Keratinocyte (primary cell): Measurements from ENCODE around the gene KRTAP10-12. TPM values are rescaled to one million over a fixed set of nuclear protein-coding genes. Genes with fewer than 3 reads are reported as not detected.

Experiments
- DNase-seq: peaks from one replicate; pipeline ENCODE4 v3.0.0-alpha.2; 2011; ENCODE audit warnings: low read depth, missing footprints, low spot score
- FAIRE-seq: peaks from 2 replicates; lab custom pipeline; 2011; peaks lifted over from hg19 to GRCh38; lab: Jason Lieb, UNC
- H2AFZ ChIP-seq: 2 replicates; pipeline ENCODE4 v1.6.0; 2012; ENCODE audit warnings: low read length, control low read depth, inconsistent platforms; ENCODE audit not compliant: control insufficient read depth
- H3K27ac ChIP-seq: 2 replicates; pipeline ENCODE4 v1.5.1; 2011; ENCODE audit warnings: low read length; ENCODE audit not compliant: control insufficient read depth, insufficient read depth
- H3K27me3 ChIP-seq: 3 replicates; pipeline ENCODE4 v1.6.0; 2011; ENCODE audit warnings: low read length; ENCODE audit not compliant: control insufficient read depth, insufficient read depth; ENCODE audit errors: extremely low read depth
- H3K36me3 ChIP-seq, 2 experiments: 2 replicates in 1 of 2; 3 replicates in 1 of 2; pipeline ENCODE4 v1.5.1; 2011; ENCODE audit warnings: low read length in 2 of 2, mild to moderate bottlenecking in 1 of 2; ENCODE audit not compliant: control insufficient read depth in 2 of 2, insufficient read depth in 2 of 2; ENCODE audit errors: extremely low read depth in 1 of 2
- H3K4me1 ChIP-seq: 3 replicates; pipeline ENCODE4 v1.5.1; 2011; ENCODE audit warnings: low read length; ENCODE audit not compliant: control insufficient read depth, insufficient read depth; ENCODE audit errors: extremely low read depth
- H3K4me2 ChIP-seq: 3 replicates; pipeline ENCODE4 v1.6.0; 2011; ENCODE audit warnings: low read depth, low read length; ENCODE audit not compliant: control insufficient read depth, insufficient read depth; ENCODE audit errors: extremely low read depth
- H3K4me3 ChIP-seq, 3 experiments: fragments of 200-600 bp in 1 of 3; sonication (generic) in 1 of 3; 2 replicates in 2 of 3; 3 replicates in 1 of 3; pipeline ENCODE4 v1.5.1; 2011 to 2016; ENCODE audit warnings: low read length in 3 of 3, mild to moderate bottlenecking in 3 of 3, control low read depth in 2 of 3, inconsistent platforms in 1 of 3, low read depth in 1 of 3, mixed read lengths in 1 of 3, mixed run types in 1 of 3, moderate library complexity in 1 of 3; ENCODE audit not compliant: control insufficient read depth in 2 of 3, insufficient read depth in 2 of 3; ENCODE audit errors: extremely low read depth in 1 of 3
- H3K79me2 ChIP-seq: 2 replicates; pipeline ENCODE4 v1.6.0; 2012; ENCODE audit warnings: low read length; ENCODE audit not compliant: control insufficient read depth, insufficient read depth
- H3K9ac ChIP-seq: 3 replicates; pipeline ENCODE4 v1.6.0; 2011; ENCODE audit warnings: low read length; ENCODE audit not compliant: control insufficient read depth, insufficient read depth; ENCODE audit errors: extremely low read depth
- H3K9me1 ChIP-seq: 3 replicates; pipeline ENCODE4 v1.6.0; 2011; ENCODE audit warnings: low read length; ENCODE audit not compliant: control insufficient read depth, insufficient read depth; ENCODE audit errors: extremely low read depth
- H3K9me3 ChIP-seq: 2 replicates; pipeline ENCODE4 v1.5.1; 2012; ENCODE audit warnings: low read depth, low read length; ENCODE audit not compliant: control insufficient read depth
- H4K20me1 ChIP-seq: 3 replicates; pipeline ENCODE4 v1.6.0; 2011; ENCODE audit warnings: low read length; ENCODE audit not compliant: control insufficient read depth, insufficient read depth; ENCODE audit errors: extremely low read depth
- CTCF ChIP-seq, 3 experiments: IDR thresholded peaks in 1 of 3; conservative IDR thresholded peaks in 1 of 3; optimal IDR thresholded peaks in 1 of 3; 2 replicates in 2 of 3; 3 replicates in 1 of 3; pipeline versions ENCODE3 to v1.5.1; 2011; ENCODE audit warnings: low read length in 3 of 3, mild to moderate bottlenecking in 3 of 3, moderate library complexity in 2 of 3, control low read depth in 1 of 3, inconsistent platforms in 1 of 3; ENCODE audit not compliant: insufficient read depth in 2 of 3; ENCODE audit errors: extremely low read depth in 1 of 3
- EZH2 ChIP-seq: IDR thresholded peaks from one replicate; pipeline ENCODE4 v1.6.1; 2012; ENCODE audit warnings: inconsistent platforms, mild to moderate bottlenecking, low read length, moderate library complexity
- dilution Hi-C: fragments of 300-500 bp; cut with MboI; formaldehyde crosslinking; loops from one replicate; pipeline ENCODE4 v1.7.0; 2020; ENCODE audit warnings: low sequenced_read_pairs; ENCODE audit not compliant: extremely low pct_ligation_motif_present
- polyA plus RNA-seq, 5 experiments: library from polyadenylated mRNA; depleted of rRNA in 3 of 5; stranded (reverse) in 3 of 5; stranded (forward) in 1 of 5; unstranded in 1 of 5; fragments of >200 nt; gene quantifications; 1 replicate in 1 of 5; 2 replicates in 3 of 5; 3 replicates in 1 of 5; pipeline versions ENCODE4 v1.2.1 to v1.2.3, GENCODE V29; 2011 to 2012; ENCODE audit warnings: missing spikeins in 2 of 5, low read depth in 1 of 5, low replicate concordance in 1 of 5

Gene KRTAP10-12
- polyA plus RNA-seq, 1 donor (not counting 4 experiments of a cell fraction or from before 2014, with no cell fraction given): not detected

DNA sequence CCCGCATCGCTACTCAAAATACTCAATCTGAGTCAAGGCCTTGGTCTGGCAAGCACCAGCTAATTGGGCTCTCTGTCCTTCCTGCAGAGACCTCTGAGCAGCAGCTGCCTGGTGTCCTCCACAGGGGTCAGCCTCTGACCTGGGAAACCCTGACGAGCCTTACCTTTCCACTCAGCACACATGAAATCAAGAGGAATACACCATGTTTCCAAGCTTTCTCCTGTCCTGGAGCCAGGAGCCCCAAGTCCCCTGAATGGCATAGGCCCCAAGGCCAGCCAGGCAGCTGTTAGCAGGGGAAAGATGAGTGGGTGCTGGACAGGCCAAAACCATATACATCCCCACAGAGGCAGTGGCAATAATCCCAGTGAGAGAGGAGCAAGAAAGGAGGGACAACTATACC lies 41.6 kb downstream of the KRTAP10-12 start:
- no peaks in the 10 kb centered on the region for H3K4me1 ChIP-seq
- H3K27me3 ChIP-seq: no peaks in the 10 kb centered on the region
- H2AFZ ChIP-seq: no peak overlapping the region
- TF ChIP-seq CTCF (optimal IDR thresholded peaks at IDR 0.05 in 1 of 3, IDR thresholded peaks at IDR 0.05 in 1 of 3, conservative IDR thresholded peaks at IDR 0.05 in 1 of 3; ENCODE audit: extremely low read depth in 1 of 3, insufficient read depth in 2 of 3, low read length in 3 of 3): no peak
- H3K9ac ChIP-seq: no peak overlapping the region
- H3K4me3 ChIP-seq: no peak overlapping the region
- no peaks in the 10 kb centered on the region for H4K20me1 ChIP-seq
- H3K9me1 ChIP-seq: no peaks in the 10 kb centered on the region
- H3K79me2 ChIP-seq: no peaks in the 10 kb centered on the region
- dilution Hi-C loops: loop anchor here (25.0 kb wide), 1 partner anchor 251 kb away; no protein-coding TSS in a partner anchor
- FAIRE-seq (no peak), DNase-seq (no peak)
- no peak overlapping the region for H3K27ac ChIP-seq
- no peak overlapping the region for H3K4me2 ChIP-seq
- H3K9me3 ChIP-seq: peaks cover 20% of the 10 kb centered on the region
- H3K36me3 ChIP-seq: no peaks in the 10 kb centered on the region

DNA sequence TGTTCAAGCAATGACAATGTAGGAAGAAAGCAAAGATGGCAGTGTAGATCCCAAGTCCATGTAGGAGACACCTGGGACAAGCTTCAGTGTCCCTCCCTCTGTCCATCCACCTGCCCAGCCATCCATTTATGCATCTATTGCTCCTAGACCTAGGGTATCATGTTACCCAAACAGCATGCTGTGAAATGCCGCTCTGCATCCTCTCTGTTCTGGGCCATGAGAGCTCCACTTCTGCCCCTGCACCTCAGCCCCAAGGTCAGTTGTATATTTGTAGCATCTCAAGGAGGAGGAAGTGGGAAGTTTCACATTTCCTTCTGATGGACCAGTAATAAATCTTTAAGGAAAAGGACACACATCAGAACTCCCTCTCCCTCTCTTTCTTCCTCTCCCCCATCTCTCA lies 42.3 kb downstream of the KRTAP10-12 start:
- H3K27ac ChIP-seq: no peak overlapping the region
- dilution Hi-C loops: loop anchor here (25.0 kb wide), 1 partner anchor 252 kb away; no protein-coding TSS in a partner anchor
- H3K9me3 ChIP-seq: peaks cover 20% of the 10 kb centered on the region
- no peak overlapping the region for H3K4me2 ChIP-seq
- H3K9me1 ChIP-seq: no peaks in the 10 kb centered on the region
- no peaks in the 10 kb centered on the region for H3K79me2 ChIP-seq
- no peaks in the 10 kb centered on the region for H3K4me1 ChIP-seq
- no peak overlapping the region for H3K4me3 ChIP-seq
- H2AFZ ChIP-seq: no peak overlapping the region
- H3K27me3 ChIP-seq: no peaks in the 10 kb centered on the region
- no peaks in the 10 kb centered on the region for H4K20me1 ChIP-seq
- FAIRE-seq: no peak
- no peak for DNase-seq
- no peaks in the 10 kb centered on the region for H3K36me3 ChIP-seq
- H3K9ac ChIP-seq: no peak overlapping the region
- TF ChIP-seq EZH2: no peak

DNA sequence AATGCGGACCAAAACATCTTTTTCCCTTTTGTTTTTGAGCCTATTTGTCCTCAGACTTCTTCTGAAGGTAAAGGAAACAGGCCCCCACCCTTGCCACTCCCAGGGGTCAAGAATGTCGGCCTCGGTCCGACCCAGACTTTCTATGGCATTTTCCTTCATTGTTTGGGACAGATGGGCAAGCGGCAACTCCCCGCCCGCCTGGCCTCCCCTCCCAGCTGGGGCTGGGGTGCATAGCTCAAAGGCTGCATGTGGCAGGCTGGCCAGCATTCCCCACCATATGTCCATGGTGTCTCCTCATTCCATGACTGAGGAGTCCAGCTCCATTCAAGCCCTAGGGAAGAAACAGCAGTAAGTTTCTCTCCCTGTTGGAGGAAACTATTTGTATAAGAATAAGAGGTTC lies 43.8 kb downstream of the KRTAP10-12 start:
- Histone ChIP-seq H3K27me3 (no peaks in the 10 kb centered on the region), H3K9me1 (no peaks in the 10 kb centered on the region), H3K36me3 (no peaks in the 10 kb centered on the region), H3K4me2 (no peak overlapping the region), H3K9me3 (peaks cover 20% of the 10 kb centered on the region), H3K4me1 (no peaks in the 10 kb centered on the region), H3K9ac (no peak overlapping the region), H3K79me2 (no peaks in the 10 kb centered on the region), H3K4me3 (no peak overlapping the region), H3K27ac (no peak overlapping the region), H2AFZ (no peak overlapping the region), H4K20me1 (no peaks in the 10 kb centered on the region)
- FAIRE-seq: no peak
- dilution Hi-C loops: loop anchor here (25.0 kb wide), 1 partner anchor 253 kb away; no protein-coding TSS in a partner anchor
- TF ChIP-seq EZH2: no peak
- no peak for TF ChIP-seq CTCF (optimal IDR thresholded peaks at IDR 0.05 in 1 of 3, IDR thresholded peaks at IDR 0.05 in 1 of 3, conservative IDR thresholded peaks at IDR 0.05 in 1 of 3; ENCODE audit: extremely low read depth in 1 of 3, insufficient read depth in 2 of 3, low read length in 3 of 3)
- no peak for DNase-seq
